ENCODE results near the gene LRRC47. TPM values are rescaled to one million over a fixed set of nuclear protein-coding genes. Genes with fewer than 3 reads are reported as not detected.

LRRC47 gene
- total RNA-seq, 4 donors from 2014 or later, result 21.6 to 33.5 (median 30.9) TPM

GRCh38 chr1:3742439-3743298 is 53.6 kb downstream of the LRRC47 start:
- ATAC-seq (ENCODE audit: low FRiP score), result no peak
- no peak for TF ChIP-seq CTCF (IDR thresholded peaks at IDR 0.05)
- no peak for DNase-seq (ENCODE audit: low spot score)

- TF ChIP-seq CTCF (IDR thresholded peaks at IDR 0.05), result no peak
- DNase-seq (ENCODE audit: low spot score) (no peak), ATAC-seq (ENCODE audit: low FRiP score) (no peak)
These were observed 54.5 kb downstream of the LRRC47 start for GRCh38 chr1:3741566-3742438.

DNA sequence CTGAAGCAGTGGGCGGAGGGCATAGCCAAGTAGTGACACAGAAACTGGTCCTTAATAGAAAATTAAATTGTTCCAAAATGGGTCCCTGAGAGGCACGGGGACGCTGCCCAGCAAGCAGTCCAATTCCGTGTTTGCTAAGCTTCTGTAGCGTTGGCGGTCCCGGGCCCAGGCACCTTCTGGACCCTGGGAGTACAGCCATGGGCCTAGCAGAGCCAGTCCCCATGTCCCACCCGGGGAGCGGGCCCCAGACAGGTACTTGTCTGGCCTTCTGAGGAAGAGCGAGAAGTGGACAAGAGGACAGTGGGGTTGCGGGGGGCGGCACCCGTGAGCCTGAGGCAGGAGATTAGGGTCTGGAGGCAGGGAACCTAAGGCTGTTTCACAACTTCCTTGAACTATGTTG is 55.5 kb downstream of the LRRC47 start:
- no peak for DNase-seq (ENCODE audit: low spot score)
- no peak for ATAC-seq (ENCODE audit: low FRiP score)
- no peak for TF ChIP-seq CTCF (IDR thresholded peaks at IDR 0.05)

DNA sequence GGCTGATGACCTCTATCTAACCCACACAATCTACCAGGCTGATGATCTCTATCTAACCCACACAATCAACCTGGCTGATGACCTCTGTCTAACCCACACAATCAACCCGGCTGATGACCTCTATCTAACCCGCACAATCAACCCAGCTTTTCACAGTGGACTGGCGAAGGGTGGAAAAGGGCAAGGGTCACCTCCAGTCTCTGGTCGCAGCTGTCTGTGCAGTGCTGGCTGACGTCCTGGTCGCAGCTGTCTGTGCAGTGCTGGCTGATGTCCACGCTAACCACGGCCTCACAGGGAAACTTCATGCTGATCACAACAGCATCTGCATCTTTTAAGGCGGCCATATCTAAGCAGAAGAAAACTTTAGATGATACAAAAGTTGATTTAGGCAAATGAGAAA is 56.3 kb downstream of the LRRC47 start:
- TF ChIP-seq CTCF (IDR thresholded peaks at IDR 0.05), result no peak
- DNase-seq (ENCODE audit: low spot score) (no peak), ATAC-seq (ENCODE audit: low FRiP score) (no peak)

DNA sequence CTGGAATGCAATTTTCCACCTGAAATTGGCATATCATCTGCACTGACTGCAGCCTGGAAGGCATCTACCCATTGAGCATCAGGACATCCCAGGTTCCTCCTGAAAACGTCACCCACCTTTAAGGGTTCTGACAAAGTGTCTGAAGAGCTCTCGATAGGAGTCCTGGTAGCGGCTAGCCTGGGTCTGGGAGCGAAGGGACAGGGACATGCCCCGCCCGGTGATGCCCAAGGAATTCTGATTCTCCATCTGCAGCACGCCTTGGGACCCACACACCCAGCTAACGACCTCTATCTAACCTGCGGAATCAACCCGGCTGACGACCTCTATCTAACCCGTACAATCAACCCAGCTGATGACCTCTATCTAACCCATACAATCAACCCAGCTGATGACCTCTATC is 57.4 kb downstream of the LRRC47 start:
- no peak for TF ChIP-seq CTCF (IDR thresholded peaks at IDR 0.05)
- DNase-seq (ENCODE audit: low spot score), result no peak
- ATAC-seq (ENCODE audit: low FRiP score), result no peak

DNA sequence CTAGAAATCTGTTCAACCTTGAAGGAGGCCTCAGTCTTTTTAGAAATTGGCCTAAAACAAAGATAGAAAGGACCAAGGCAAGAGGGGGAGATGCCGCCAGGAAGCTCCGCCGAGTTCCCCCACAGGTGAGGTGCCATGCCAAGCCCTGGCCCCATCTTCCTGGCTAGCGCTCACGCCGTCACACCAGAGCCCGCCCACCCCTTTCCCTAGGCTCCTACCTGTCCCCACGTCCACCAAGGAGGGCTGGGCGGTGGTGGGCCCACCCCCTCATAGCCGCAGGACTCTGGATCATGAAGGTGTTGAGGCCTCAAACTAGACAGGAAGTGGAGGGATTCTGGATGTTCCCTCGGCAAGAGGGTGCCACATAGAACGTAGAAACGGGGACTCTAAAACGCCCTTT is 59.6 kb downstream of the LRRC47 start:
- DNase-seq (ENCODE audit: low spot score), result no peak
- no peak for TF ChIP-seq CTCF (IDR thresholded peaks at IDR 0.05)
- no peak for ATAC-seq (ENCODE audit: low FRiP score)
